Common myeloid progenitor, CD34-positive (primary cell): ENCODE data around the gene SORL1.

Experiments used
- CTCF ChIA-PET: fragments of 350-600 bp; sonication (Branson Sonifier 250); formaldehyde crosslinking; loops from one replicate; lab custom pipeline; 2021; ENCODE audit warnings: antibody characterized with exemption; lab: Charles Lee
- POLR2A ChIA-PET: fragments of 350-600 bp; sonication (Branson Sonifier 250); formaldehyde crosslinking; loops from one replicate; lab custom pipeline; 2021; ENCODE audit warnings: antibody characterized with exemption; lab: Charles Lee
- DNase-seq, 3 donors: peaks; one replicate each; pipeline versions ENCODE4 v3.0.0 to v3.0.0-alpha.2; 2013
- H3K27ac ChIP-seq, 2 experiments: 1 replicate in 1 of 2; 2 replicates in 1 of 2; pipeline ENCODE4 v1.7.0; 2013; ENCODE audit warnings: inconsistent platforms in 2 of 2, low read length in 2 of 2, mild to moderate bottlenecking in 2 of 2, low read depth in 1 of 2, moderate library complexity in 1 of 2; ENCODE audit not compliant: severe bottlenecking in 2 of 2, insufficient read depth in 1 of 2, poor library complexity in 1 of 2
- H3K27me3 ChIP-seq, 5 experiments: replicated peaks in 2 of 5; 1 replicate in 3 of 5; 2 replicates in 2 of 5; pipeline versions ENCODE4 v1.6.1 to v1.7.0; 2013; ENCODE audit warnings: low read length in 4 of 5, mild to moderate bottlenecking in 2 of 5, moderate library complexity in 2 of 5, inconsistent platforms in 1 of 5; ENCODE audit not compliant: insufficient read depth in 5 of 5, control insufficient read depth in 4 of 5
- H3K36me3 ChIP-seq, 4 experiments: 1 replicate in 2 of 4; 2 replicates in 2 of 4; pipeline versions ENCODE4 v1.6.1 to v1.7.0; 2013; ENCODE audit warnings: low read length in 3 of 4, control low read depth in 1 of 4, mild to moderate bottlenecking in 1 of 4; ENCODE audit not compliant: control insufficient read depth in 4 of 4, insufficient read depth in 4 of 4
- H3K4me1 ChIP-seq, 4 experiments: 1 replicate in 3 of 4; 2 replicates in 1 of 4; pipeline versions ENCODE4 v1.6.1 to v1.7.1; 2013; ENCODE audit warnings: low read length in 3 of 4, mild to moderate bottlenecking in 3 of 4, control low read depth in 1 of 4, inconsistent platforms in 1 of 4, moderate library complexity in 1 of 4; ENCODE audit not compliant: control insufficient read depth in 4 of 4, insufficient read depth in 4 of 4; ENCODE audit errors: control extremely low read depth in 1 of 4
- H3K4me3 ChIP-seq, 7 experiments: 1 replicate in 4 of 7; 2 replicates in 3 of 7; pipeline versions ENCODE4 v1.5.1 to v1.7.0; 2013; ENCODE audit warnings: mild to moderate bottlenecking in 7 of 7, low read length in 6 of 7, moderate library complexity in 6 of 7, inconsistent platforms in 2 of 7, low read depth in 2 of 7, control low read depth in 1 of 7; ENCODE audit not compliant: insufficient read depth in 4 of 7, control insufficient read depth in 1 of 7; ENCODE audit errors: extremely low read depth in 1 of 7
- H3K9me3 ChIP-seq, 5 experiments: 1 replicate in 4 of 5; 2 replicates in 1 of 5; pipeline versions ENCODE4 v1.6.1 to v1.7.1; 2013; ENCODE audit warnings: low read length in 4 of 5, mild to moderate bottlenecking in 2 of 5, inconsistent platforms in 1 of 5, low read depth in 1 of 5, moderate library complexity in 1 of 5; ENCODE audit not compliant: control insufficient read depth in 4 of 5, insufficient read depth in 2 of 5; ENCODE audit errors: control extremely low read depth in 1 of 5
- WGBS: methylation state at CpG from one replicate; pipeline ENCODE4 v1.1.5; 2013; ENCODE audit not compliant: insufficient coverage; 5-methylcytosine and 5-hydroxymethylcytosine counted together

SORL1 gene

GRCh38 chr11:121508449-121508848 is 56.3 kb downstream of the SORL1 start:
- no peak for DNase-seq
- Histone ChIP-seq H3K27me3 (no peaks in the 10 kb centered on the region), H3K9me3 (peaks cover 3 to 20% (median 8%) of the 10 kb centered on the region in 5 experiments), H3K27ac (no peak overlapping the region), H3K4me1 (peaks cover 0 to 16% (median under 1%) of the 10 kb centered on the region in 4 experiments), H3K4me3 (no peak overlapping the region), H3K36me3 (peaks cover 26 to 66% (median 44%) of the 10 kb centered on the region in 4 experiments)
- ChIA-PET CTCF (interaction anchor here (0.6 to 2.7 kb wide), 11 partner anchors 8 to 417 kb away, joined by 3 to 11 read pairs (median 4); partner anchors contain the start of gene SORL1), POLR2A (interaction anchor here (0.6 to 1.1 kb wide), 2 partner anchors 26 to 48 kb away, joined by 3 read pairs; no protein-coding TSS in a partner anchor)

GRCh38 chr11:121510438-121510837 is 58.3 kb downstream of the SORL1 start:
- ChIA-PET CTCF (interaction anchor here (0.6 to 2.7 kb wide), 2 partner anchors 9 to 190 kb away, joined by 3 to 11 read pairs; no protein-coding TSS in a partner anchor), POLR2A (no interaction called here)
- Histone ChIP-seq H3K36me3 (peaks cover 27 to 73% (median 50%) of the 10 kb centered on the region in 4 experiments), H3K4me3 (no peak overlapping the region), H3K9me3 (peaks cover 3 to 18% (median 8%) of the 10 kb centered on the region in 5 experiments), H3K27me3 (no peaks in the 10 kb centered on the region), H3K4me1 (peaks cover 0 to 31% (median 8%) of the 10 kb centered on the region in 4 experiments), H3K27ac (no peak overlapping the region)
- DNase-seq, result no peak
- WGBS, result 100% methylated on average over 1 of the region's 2 CpGs

GRCh38 chr11:121512468-121513465 is 60.7 kb downstream of the SORL1 start:
- H3K9me3 ChIP-seq, result peaks cover 0 to 2% (median 0%) of the 10 kb centered on the region in 5 experiments
- CTCF ChIA-PET, result interaction anchor here (1.8 to 2.4 kb wide), 2 partner anchors 25 to 30 kb away, joined by 5 to 8 read pairs; no protein-coding TSS in a partner anchor
- H3K4me3 ChIP-seq, result no peak overlapping the region
- no peak for DNase-seq
- H3K4me1 ChIP-seq, result peaks cover 0 to 42% (median 9%) of the 10 kb centered on the region in 4 experiments
- POLR2A ChIA-PET, result no interaction called here
- H3K27ac ChIP-seq, result no peak overlapping the region
- peaks cover 19 to 67% (median 42%) of the 10 kb centered on the region in 4 experiments for H3K36me3 ChIP-seq
- H3K27me3 ChIP-seq, result no peaks in the 10 kb centered on the region
- WGBS, result 91% methylated on average over 5 of the region's 9 CpGs

- no peaks in the 10 kb centered on the region for H3K9me3 ChIP-seq
- ChIA-PET POLR2A (interaction anchor here (0.5 kb wide), 1 partner anchor 14 kb away, joined by 3 read pairs; no protein-coding TSS in a partner anchor), CTCF (interaction anchor here (1.3 to 2.4 kb wide), 3 partner anchors 11 to 31 kb away, joined by 5 to 8 read pairs (median 7); no protein-coding TSS in a partner anchor)
- peaks cover 0 to 50% (median 19%) of the 10 kb centered on the region in 4 experiments for H3K4me1 ChIP-seq
- H3K27ac ChIP-seq, result no peak overlapping the region
- no peaks in the 10 kb centered on the region for H3K27me3 ChIP-seq
- no peak overlapping the region for H3K4me3 ChIP-seq
- peaks cover 12 to 66% (median 36%) of the 10 kb centered on the region in 4 experiments for H3K36me3 ChIP-seq
- no peak for DNase-seq
- WGBS, result 98% methylated on average over 11 of the region's 11 CpGs
These were observed 61.7 kb downstream of the SORL1 start for GRCh38 chr11:121513807-121514206.

- Histone ChIP-seq H3K36me3 (peaks cover 12 to 59% (median 36%) of the 10 kb centered on the region in 4 experiments), H3K27ac (no peak overlapping the region)
- WGBS, result 89% methylated on average over 17 of the region's 17 CpGs
These were observed 62.6 kb downstream of the SORL1 start for GRCh38 chr11:121514432-121515334.

GRCh38 chr11:121515335-121515671 is 63.2 kb downstream of the SORL1 start:
- no peak overlapping the region for H3K27ac ChIP-seq
- CTCF ChIA-PET, result interaction anchor here (1.3 kb wide), 1 partner anchor 9 kb away, joined by 7 read pairs; no protein-coding TSS in a partner anchor
- no peaks in the 10 kb centered on the region for H3K27me3 ChIP-seq
- H3K4me3 ChIP-seq, result no peak overlapping the region
- H3K4me1 ChIP-seq, result peaks cover 0 to 49% (median 22%) of the 10 kb centered on the region in 4 experiments
- peaks cover 11 to 59% (median 35%) of the 10 kb centered on the region in 4 experiments for H3K36me3 ChIP-seq
- H3K9me3 ChIP-seq, result no peaks in the 10 kb centered on the region
- 56% methylated on average over 2 of the region's 2 CpGs for WGBS
- POLR2A ChIA-PET, result no interaction called here
- DNase-seq, result no peak

More at GRCh38 chr11:121514432-121515334, 62.6 kb downstream of the SORL1 start:
- no peak overlapping the region for H3K4me3 ChIP-seq
- no peaks in the 10 kb centered on the region for H3K9me3 ChIP-seq
- no peaks in the 10 kb centered on the region for H3K27me3 ChIP-seq
- H3K4me1 ChIP-seq, result peaks cover 0 to 50% (median 22%) of the 10 kb centered on the region in 4 experiments
- CTCF ChIA-PET, result interaction anchor here (0.7 to 2.4 kb wide), 4 partner anchors 10 to 64 kb away, joined by 3 to 8 read pairs (median 6); no protein-coding TSS in a partner anchor
- POLR2A ChIA-PET, result interaction anchor here (0.5 to 0.6 kb wide), 2 partner anchors 15 to 21 kb away, joined by 3 to 6 read pairs; no protein-coding TSS in a partner anchor
- no peak for DNase-seq
